ENCODE measurements around the gene DROSHA.

DNA sequence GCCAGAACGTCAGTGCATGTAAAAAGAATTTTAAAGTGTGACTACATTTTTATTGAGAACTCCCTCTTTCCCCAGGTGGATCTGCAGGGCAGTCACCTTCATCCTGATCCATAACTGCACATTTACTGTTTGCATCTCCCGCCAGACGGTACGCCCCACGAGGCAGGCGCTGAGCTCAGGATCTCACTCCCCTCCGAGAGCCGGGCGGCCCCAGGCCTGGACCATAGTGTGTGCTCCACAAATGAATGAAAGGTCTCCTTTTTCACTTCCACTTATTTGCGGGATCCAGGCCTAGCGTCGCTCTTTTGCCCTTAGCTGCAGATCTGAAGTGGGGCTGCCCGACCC lies 378 bp downstream of the DROSHA start:
- TF ChIP-seq, protein P1, sequence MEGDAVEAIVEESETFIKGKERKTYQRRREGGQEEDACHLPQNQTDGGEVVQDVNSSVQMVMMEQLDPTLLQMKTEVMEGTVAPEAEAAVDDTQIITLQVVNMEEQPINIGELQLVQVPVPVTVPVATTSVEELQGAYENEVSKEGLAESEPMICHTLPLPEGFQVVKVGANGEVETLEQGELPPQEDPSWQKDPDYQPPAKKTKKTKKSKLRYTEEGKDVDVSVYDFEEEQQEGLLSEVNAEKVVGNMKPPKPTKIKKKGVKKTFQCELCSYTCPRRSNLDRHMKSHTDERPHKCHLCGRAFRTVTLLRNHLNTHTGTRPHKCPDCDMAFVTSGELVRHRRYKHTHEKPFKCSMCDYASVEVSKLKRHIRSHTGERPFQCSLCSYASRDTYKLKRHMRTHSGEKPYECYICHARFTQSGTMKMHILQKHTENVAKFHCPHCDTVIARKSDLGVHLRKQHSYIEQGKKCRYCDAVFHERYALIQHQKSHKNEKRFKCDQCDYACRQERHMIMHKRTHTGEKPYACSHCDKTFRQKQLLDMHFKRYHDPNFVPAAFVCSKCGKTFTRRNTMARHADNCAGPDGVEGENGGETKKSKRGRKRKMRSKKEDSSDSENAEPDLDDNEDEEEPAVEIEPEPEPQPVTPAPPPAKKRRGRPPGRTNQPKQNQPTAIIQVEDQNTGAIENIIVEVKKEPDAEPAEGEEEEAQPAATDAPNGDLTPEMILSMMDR (IDR thresholded peaks at IDR 0.05; ENCODE audit: low read depth, low read length, poor library complexity, severe bottlenecking), result no peak
- no peak for TF ChIP-seq EZH2phosphoT487 (IDR thresholded peaks at IDR 0.05; ENCODE audit: borderline replicate concordance, low read length)
